ENCODE measurements around the gene STK32B. TPM values are rescaled to one million over a fixed set of nuclear protein-coding genes. Genes with fewer than 3 reads are reported as not detected.

Gene STK32B
- total and polyA plus RNA-seq, 9 of the 15 experiments (the other 6 are each of a cell fraction or from before 2014, with no cell fraction given): 0.03 to 0.20 (median 0.07) TPM; not detected in 2

GRCh38 chr4:5184606-5185005 lies 133.3 kb downstream of the STK32B start:
- no TSS peak for BruUV-seq (replicated peaks)
- TF ChIP-seq THRB (CRISPR knock-in tag; conservative IDR thresholded peaks at IDR 0.05) (no peak), ZBTB34 (CRISPR knock-in tag; IDR thresholded peaks at IDR 0.05) (no peak), SIRT6 (IDR thresholded peaks at IDR 0.05; ENCODE audit: low read depth, low read length) (no peak), TOE1 (IDR thresholded peaks at IDR 0.05; ENCODE audit: borderline replicate concordance) (no peak), TOE1 (CRISPR knock-in tag; IDR thresholded peaks at IDR 0.05; ENCODE audit: borderline replicate concordance, low read depth) (no peak), ZHX1 (conservative IDR thresholded peaks at IDR 0.05; ENCODE audit: low read length) (no peak)
- no peaks in the 10 kb centered on the region for H3K9me3 ChIP-seq (replicated peaks; ENCODE audit: control insufficient read depth, insufficient read depth, low read depth, low read length)
- H3K9me1 ChIP-seq (ENCODE audit: control insufficient read depth, insufficient read depth, low read length): no peaks in the 10 kb centered on the region
- H3K79me2 ChIP-seq (ENCODE audit: control insufficient read depth, insufficient read depth, low read length): no peaks in the 10 kb centered on the region
- no peak overlapping the region for H3K9ac ChIP-seq (ENCODE audit: insufficient read depth in 1 of 2, low read depth in 2 of 2, low read length in 2 of 2)
- intact Hi-C loops (cut with micrococcal nuclease): no loop called here
- no peak overlapping the region for H3K4me2 ChIP-seq (ENCODE audit: insufficient read depth, low read length)
- H4K20me1 ChIP-seq (replicated peaks; ENCODE audit: control insufficient read depth, insufficient read depth, low read length): no peaks in the 10 kb centered on the region
- H3K4me1 ChIP-seq (replicated peaks in 1 of 2; ENCODE audit: control insufficient read depth in 2 of 2, insufficient read depth in 2 of 2, low read length in 2 of 2): no peaks in the 10 kb centered on the region
- ATAC-seq: no peak
- no peak for FAIRE-seq
- ChIA-PET CTCF (ENCODE audit: low intra/inter-chr PET ratio) (no interaction called here), POLR2A (no interaction called here)
- H2AFZ ChIP-seq (ENCODE audit: low read depth, low read length): no peak overlapping the region
- no peak overlapping the region for H3K27ac ChIP-seq (ENCODE audit: extremely low read depth, low read depth, low read length)
- no peaks in the 10 kb centered on the region for H3K36me3 ChIP-seq (ENCODE audit: control insufficient read depth, insufficient read depth, low read length)
- no peak for DNase-seq (ENCODE audit: extremely low read depth in 1 of 4, low spot score in 3 of 4)
- peaks cover 6 to 21% of the 10 kb centered on the region in 2 experiments; a peak in 3 of 5 replicates for H3K27me3 ChIP-seq (ENCODE audit: control insufficient read depth in 2 of 2, insufficient read depth in 2 of 2, low read length in 2 of 2)
- no peak overlapping the region for H3K4me3 ChIP-seq
- in situ Hi-C loops (cut with MboI): no loop called here
- 0% methylated on average over 3 of the region's 6 CpGs for WGBS (ENCODE audit: insufficient coverage, low coverage, missing lambda C conversion rate)
